ENCODE results near the gene SPINK5.

DNA sequence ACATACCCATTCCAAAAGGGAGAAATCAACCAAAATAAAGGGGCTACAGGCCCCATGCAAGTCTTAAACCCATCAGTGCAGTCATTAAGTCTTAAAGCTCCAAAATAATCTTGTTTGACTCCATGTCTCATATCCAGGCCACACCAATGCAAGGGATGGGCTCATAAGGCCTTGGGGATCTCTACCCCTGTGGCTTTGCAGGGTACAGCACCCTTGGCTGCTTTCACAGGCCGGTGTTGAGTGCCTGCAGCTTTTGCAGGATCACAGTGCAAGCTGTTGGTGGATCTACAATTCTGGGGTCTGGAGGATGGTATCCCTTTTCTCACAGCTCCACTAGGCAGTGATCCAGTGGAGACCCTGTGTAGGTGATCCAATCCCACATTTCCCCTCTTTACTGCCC lies 99.6 kb downstream of the SPINK5 start:
- TF ChIP-seq, protein P1, sequence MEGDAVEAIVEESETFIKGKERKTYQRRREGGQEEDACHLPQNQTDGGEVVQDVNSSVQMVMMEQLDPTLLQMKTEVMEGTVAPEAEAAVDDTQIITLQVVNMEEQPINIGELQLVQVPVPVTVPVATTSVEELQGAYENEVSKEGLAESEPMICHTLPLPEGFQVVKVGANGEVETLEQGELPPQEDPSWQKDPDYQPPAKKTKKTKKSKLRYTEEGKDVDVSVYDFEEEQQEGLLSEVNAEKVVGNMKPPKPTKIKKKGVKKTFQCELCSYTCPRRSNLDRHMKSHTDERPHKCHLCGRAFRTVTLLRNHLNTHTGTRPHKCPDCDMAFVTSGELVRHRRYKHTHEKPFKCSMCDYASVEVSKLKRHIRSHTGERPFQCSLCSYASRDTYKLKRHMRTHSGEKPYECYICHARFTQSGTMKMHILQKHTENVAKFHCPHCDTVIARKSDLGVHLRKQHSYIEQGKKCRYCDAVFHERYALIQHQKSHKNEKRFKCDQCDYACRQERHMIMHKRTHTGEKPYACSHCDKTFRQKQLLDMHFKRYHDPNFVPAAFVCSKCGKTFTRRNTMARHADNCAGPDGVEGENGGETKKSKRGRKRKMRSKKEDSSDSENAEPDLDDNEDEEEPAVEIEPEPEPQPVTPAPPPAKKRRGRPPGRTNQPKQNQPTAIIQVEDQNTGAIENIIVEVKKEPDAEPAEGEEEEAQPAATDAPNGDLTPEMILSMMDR (IDR thresholded peaks at IDR 0.05) = no peak
- no peak for TF ChIP-seq POLR2A (IDR thresholded peaks at IDR 0.05)

All from thyroid gland (tissue), 4 donors.